Muscle of leg (tissue), 11 donors: ENCODE results near the gene CDC42EP5. TPM values are rescaled to one million over a fixed set of nuclear protein-coding genes. Genes with fewer than 3 reads are reported as not detected.
A peak's percentile ranks its signal among the peaks of the same experiment; 100 is the strongest.

Source experiments
- DNase-seq: peaks from one replicate; pipeline ENCODE4 v3.0.0; 2013
- H3K27ac ChIP-seq: one replicate; pipeline ENCODE4 v1.5.1; 2013; ENCODE audit warnings: mild to moderate bottlenecking, low read length, control low read depth
- H3K27me3 ChIP-seq: one replicate; pipeline ENCODE4 v1.6.1; 2013; ENCODE audit warnings: low read length; ENCODE audit not compliant: control insufficient read depth, insufficient read depth
- H3K36me3 ChIP-seq: one replicate; pipeline ENCODE4 v1.6.1; 2013; ENCODE audit warnings: low read length; ENCODE audit not compliant: control insufficient read depth, insufficient read depth
- H3K4me1 ChIP-seq: one replicate; pipeline ENCODE4 v1.6.1; 2013; ENCODE audit warnings: low read length; ENCODE audit not compliant: control insufficient read depth, insufficient read depth
- H3K4me3 ChIP-seq: one replicate; pipeline ENCODE4 v1.5.1; 2013; ENCODE audit warnings: low read length, control low read depth
- H3K9me3 ChIP-seq: replicated peaks from 2 replicates; pipeline ENCODE4 v1.6.1; 2013; ENCODE audit warnings: low read depth, low read length; ENCODE audit not compliant: control insufficient read depth
- WGBS: methylation state at CpG from one replicate; pipeline ENCODE4 v1.1.5; 2013; ENCODE audit warnings: missing lambda C conversion rate; ENCODE audit not compliant: insufficient coverage; 5-methylcytosine and 5-hydroxymethylcytosine counted together
- polyA plus RNA-seq, 8 donors: library from polyadenylated mRNA; unstranded; fragments of 120-200 nt; gene quantifications; one replicate each; pipeline versions ENCODE4 v1.2.1 to v1.2.3, GENCODE V29; 2013; ENCODE audit warnings: inconsistent platforms in 1 of 8, low replicate concordance in 1 of 8; ENCODE audit not compliant: insufficient read length in 8 of 8, insufficient read depth in 1 of 8
- total RNA-seq: library from RNA; stranded (reverse); fragments of 120-200 nt; gene quantifications from one replicate; pipeline ENCODE4 v1.2.4, GENCODE V29; 2013

The CDC42EP5 gene
- total and polyA plus RNA-seq, 9 donors, result 33.4 to 65.7 (median 42.6) TPM

DNA sequence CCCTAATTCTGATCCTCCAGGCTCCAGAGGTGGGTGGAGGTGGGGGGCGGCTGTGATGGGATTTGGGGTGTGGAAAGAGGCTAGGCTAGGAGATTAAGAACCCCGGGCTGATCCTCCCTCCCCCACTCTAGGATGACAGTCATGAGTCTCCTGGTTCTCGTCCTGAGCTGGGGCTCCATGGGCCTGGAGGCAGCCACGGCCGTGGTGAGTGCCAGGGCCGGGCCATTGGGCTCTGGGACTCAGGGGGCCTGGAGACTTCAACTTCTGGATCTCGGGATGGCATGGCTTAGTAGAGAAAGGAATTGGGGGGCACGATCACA lies 44.0 kb downstream of the CDC42EP5 start:
- H3K36me3 ChIP-seq, result no peaks in the 10 kb centered on the region
- H3K27me3 ChIP-seq, result peaks cover 34% of the 10 kb centered on the region
- DNase-seq, result no peak
- no peak overlapping the region for H3K4me3 ChIP-seq
- 31% methylated on average over 5 of the region's 8 CpGs for WGBS
- H3K9me3 ChIP-seq, result no peaks in the 10 kb centered on the region
- peaks cover 15% of the 10 kb centered on the region for H3K4me1 ChIP-seq
- H3K27ac ChIP-seq, result no peak overlapping the region

DNA sequence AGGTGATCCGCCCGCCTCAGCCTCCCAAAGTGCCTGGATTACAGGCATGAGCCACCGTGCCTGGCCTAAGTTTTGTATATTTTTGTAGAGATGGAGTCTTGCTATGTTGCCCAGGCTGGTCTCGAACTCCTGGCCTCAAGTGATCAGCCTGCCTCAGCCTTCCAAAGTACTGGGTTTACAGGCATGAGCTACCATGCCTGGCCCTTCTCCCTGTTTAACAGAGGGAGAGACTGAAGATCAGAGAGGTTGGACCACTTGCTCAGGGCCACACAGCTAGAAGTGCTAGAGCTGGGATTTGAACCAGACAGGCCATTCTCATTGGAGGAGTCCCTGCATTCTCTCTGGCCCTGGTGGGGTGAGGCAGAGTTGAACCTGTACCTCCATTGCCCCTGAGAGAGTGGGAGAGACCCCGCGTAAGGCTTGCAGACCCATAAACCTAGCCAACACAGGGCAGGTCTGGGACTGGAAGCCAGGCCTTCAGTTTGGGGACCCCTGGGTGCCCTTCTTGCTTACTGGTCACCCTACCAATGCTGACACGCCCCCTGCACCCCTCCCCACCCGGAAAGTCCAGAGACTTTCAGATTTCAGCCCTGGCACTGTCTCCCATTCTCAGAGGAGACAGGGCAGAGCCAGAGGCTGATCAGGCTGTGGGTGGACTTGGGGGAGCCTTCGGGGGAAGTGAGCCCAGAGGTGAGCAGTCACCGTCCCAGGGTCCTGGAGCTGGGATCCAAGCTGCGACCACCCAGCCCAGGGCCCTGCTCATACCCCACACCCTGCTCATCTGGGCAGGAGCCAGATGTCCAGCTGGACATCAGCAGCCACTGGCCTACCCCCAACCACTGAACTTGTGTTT lies 44.5 kb downstream of the CDC42EP5 start:
- Histone ChIP-seq H3K27ac (no peak overlapping the region), H3K27me3 (peaks cover 30% of the 10 kb centered on the region), H3K9me3 (no peaks in the 10 kb centered on the region), H3K4me3 (no peak overlapping the region), H3K4me1 (peaks cover 15% of the 10 kb centered on the region), H3K36me3 (no peaks in the 10 kb centered on the region)
- WGBS, result 81% methylated on average over 6 of the region's 11 CpGs
- no peak for DNase-seq

DNA sequence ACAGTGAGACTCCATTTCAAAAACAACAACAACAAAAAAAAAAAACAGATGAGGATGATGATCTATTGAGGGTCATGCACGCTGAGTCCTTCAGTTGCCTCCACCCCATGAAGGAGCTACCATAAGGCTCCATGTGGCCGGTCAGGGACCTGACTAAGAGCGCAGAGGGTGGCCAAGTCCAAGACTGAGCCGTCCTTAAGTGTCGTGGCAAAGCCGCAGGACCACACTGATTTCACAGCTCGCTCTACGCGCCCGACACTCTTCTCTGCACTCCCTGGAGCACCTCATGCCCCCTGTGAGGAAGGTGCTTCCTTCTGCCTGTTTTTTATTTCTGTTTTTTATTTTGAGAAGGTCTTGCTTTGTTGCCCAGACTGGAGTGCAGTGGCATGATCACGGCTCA lies 45.5 kb downstream of the CDC42EP5 start:
- H3K4me1 ChIP-seq, result peaks cover 15% of the 10 kb centered on the region
- H3K27ac ChIP-seq, result no peak overlapping the region
- DNase-seq, result no peak
- H3K36me3 ChIP-seq, result no peaks in the 10 kb centered on the region
- peaks cover 26% of the 10 kb centered on the region for H3K27me3 ChIP-seq
- no peak overlapping the region for H3K4me3 ChIP-seq
- H3K9me3 ChIP-seq, result no peaks in the 10 kb centered on the region
- 86% methylated on average over 6 of the region's 11 CpGs for WGBS

DNA sequence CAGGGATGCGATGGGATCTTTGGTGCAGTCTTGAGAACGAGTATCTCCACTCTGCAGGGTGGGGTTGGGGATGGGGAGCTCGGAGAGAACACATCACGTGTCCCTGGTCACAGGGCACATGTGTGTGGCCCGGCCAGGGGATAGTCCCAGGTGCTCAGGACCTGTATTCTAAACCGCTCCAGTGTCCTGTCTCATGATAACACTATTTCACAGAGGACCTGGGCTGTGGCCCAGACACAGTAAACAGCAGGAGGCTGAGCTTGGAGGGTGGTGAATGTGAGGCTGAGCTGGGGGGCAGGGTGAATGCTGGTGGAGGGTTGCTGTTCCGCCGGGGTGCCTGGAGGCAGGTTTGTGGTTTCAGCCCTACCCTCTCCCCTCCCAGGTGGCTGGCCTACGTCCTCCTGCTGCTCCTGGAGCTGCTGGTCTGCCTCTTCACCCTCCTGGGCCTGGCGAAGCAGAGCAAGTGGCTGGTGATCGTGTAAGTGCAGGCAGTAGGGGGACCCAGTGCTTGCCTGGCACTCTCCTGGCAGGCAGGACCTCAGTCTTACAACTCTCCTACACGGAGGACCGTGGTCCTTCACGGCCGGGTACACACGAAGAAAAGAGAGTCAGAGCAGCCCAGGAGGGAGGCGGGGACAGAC lies 46.7 kb downstream of the CDC42EP5 start:
- H3K4me3 ChIP-seq, result no peak overlapping the region
- DNase-seq, result no peak
- no peak overlapping the region for H3K27ac ChIP-seq
- WGBS, result 74% methylated on average over 8 of the region's 17 CpGs
- peaks cover 15% of the 10 kb centered on the region for H3K4me1 ChIP-seq
- no peaks in the 10 kb centered on the region for H3K36me3 ChIP-seq
- no peaks in the 10 kb centered on the region for H3K9me3 ChIP-seq
- peaks cover 30% of the 10 kb centered on the region for H3K27me3 ChIP-seq

DNA sequence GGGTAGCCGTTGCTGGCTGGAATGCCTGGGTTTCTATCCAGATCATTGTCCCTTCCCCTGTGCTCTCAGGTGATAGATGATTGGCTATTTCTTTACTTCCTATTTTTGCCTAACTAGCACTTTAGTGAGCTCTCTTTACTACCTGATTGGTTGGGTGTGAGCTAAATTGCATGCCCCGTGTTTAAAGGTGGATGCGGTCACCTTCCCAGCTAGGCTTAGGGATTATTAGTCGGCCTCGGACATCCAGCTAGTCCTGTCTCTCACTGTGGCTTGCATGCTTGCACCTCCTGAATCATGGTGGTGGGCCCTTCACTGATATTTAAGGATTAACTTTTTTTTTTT lies 47.7 kb downstream of the CDC42EP5 start:
- Histone ChIP-seq H3K36me3 (no peaks in the 10 kb centered on the region), H3K27ac (no peak overlapping the region), H3K27me3 (peaks cover 36% of the 10 kb centered on the region), H3K9me3 (no peaks in the 10 kb centered on the region), H3K4me3 (no peak overlapping the region), H3K4me1 (peaks cover 12% of the 10 kb centered on the region)
- 63% methylated on average over 4 of the region's 5 CpGs for WGBS
- DNase-seq, result no peak

DNA sequence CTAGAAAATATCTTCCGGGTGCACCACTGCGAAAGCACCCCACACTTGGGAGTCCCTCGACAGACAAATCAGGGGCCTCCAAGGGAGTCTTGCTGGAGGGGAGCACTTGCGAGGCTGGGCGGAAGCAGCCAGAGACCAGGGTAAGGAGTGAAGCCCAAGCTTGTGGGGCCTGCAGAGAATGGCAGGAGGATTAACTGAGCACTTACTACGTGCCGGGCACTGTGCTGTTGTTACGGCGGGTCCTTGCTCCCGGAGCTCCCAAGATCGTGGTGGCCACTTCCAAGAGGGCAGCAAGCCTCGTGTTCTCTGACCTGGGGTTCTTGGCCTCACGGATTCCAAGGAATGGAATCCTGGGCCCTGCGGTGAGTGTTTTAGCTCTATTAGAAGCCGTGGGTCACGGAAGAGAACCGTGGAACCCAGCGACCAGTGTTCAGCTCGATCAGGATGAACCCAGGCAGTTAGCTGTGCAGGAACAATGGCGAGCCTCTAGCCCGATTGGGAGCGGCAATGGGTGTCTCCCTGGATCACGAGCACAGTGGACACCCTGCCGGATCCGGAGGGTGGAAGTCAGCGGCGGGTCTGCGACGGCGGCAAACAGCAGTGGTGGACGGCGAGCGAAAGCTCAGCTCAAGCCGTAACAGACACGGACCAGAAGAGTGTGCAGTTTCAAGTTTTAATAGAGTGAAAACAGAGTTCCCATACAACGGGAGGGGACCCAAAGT lies 48.3 kb downstream of the CDC42EP5 start:
- 84% methylated on average over 35 of the region's 36 CpGs for WGBS
- no peak for DNase-seq
- Histone ChIP-seq H3K9me3 (no peaks in the 10 kb centered on the region), H3K4me3 (no peak overlapping the region), H3K36me3 (no peaks in the 10 kb centered on the region), H3K4me1 (peaks cover 13% of the 10 kb centered on the region), H3K27me3 (peaks cover 36% of the 10 kb centered on the region), H3K27ac (no peak overlapping the region)

DNA sequence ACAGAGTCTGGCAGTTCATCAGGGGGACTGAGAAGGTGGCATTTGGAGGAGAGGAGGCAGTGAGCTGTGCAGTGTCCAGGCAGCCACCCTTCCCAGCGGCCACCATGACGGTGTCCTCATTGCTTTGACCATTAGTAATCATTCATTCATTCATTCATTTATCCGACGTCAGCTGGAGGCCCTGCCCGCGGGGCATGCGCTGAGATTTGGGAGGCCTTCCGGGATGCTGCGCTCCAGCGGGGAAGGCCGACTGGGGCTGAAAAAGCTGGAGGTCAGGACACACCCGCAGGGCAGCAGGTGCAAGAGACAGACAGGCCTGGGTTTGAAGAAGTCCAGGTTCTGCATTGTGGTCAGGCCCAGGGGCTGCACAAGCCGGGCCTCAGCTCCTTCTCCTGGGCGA lies 48.9 kb downstream of the CDC42EP5 start:
- Histone ChIP-seq H3K4me1 (peaks cover 15% of the 10 kb centered on the region), H3K27ac (no peak overlapping the region), H3K36me3 (no peaks in the 10 kb centered on the region), H3K27me3 (peaks cover 33% of the 10 kb centered on the region), H3K9me3 (no peaks in the 10 kb centered on the region), H3K4me3 (no peak overlapping the region)
- no peak for DNase-seq
- 88% methylated on average over 11 of the region's 14 CpGs for WGBS

DNA sequence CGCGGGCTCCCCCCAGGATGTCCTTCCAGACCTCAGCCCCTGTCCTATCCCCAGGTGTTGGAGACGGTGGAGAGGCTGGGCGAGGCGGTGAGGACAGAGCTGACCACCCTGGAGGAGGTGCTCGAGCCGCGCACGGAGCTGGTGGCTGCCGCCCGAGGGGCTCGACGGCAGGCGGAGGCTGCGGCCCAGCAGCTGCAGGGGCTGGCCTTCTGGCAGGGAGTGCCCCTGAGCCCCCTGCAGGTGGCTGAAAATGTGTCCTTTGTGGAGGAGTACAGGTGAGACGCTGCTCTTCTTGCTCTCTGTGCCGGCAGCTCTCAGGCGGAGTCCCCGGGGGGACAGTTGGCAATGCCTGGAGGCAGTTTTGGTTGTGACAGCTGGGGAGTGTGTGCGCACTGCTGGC lies 51.0 kb downstream of the CDC42EP5 start:
- DNase-seq, result no peak
- peaks cover 21% of the 10 kb centered on the region for H3K4me1 ChIP-seq
- no peaks in the 10 kb centered on the region for H3K36me3 ChIP-seq
- H3K9me3 ChIP-seq, result no peaks in the 10 kb centered on the region
- H3K4me3 ChIP-seq, result no peak overlapping the region
- H3K27me3 ChIP-seq, result peaks cover 35% of the 10 kb centered on the region
- 30% methylated on average over 11 of the region's 20 CpGs for WGBS
- H3K27ac ChIP-seq, result no peak overlapping the region

DNA sequence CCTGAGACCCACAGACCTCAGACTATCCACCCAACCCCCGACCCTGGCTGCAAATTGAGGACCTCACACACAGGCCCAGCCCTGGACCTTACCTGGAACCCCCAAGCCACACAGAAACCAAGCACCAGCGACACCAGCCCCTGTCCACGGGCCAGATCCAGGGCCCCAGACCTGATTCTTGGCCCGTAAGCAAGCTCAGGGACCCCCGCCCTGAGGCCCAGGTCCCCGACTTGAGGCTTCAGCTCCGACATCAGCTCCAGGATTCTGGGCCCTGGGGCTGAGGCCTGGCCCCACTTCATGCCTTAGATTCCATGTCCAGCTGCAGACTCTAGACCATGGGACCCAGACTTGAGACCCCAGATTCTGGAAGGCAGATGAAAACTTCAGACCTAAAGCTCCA lies 51.6 kb downstream of the CDC42EP5 start:
- WGBS, result 44% methylated on average over 7 of the region's 7 CpGs
- no peak for DNase-seq
- H3K9me3 ChIP-seq, result no peaks in the 10 kb centered on the region
- peaks cover 21% of the 10 kb centered on the region for H3K4me1 ChIP-seq
- no peaks in the 10 kb centered on the region for H3K36me3 ChIP-seq
- H3K27ac ChIP-seq, result peak overlapping the region; percentile 62
- peaks cover 41% of the 10 kb centered on the region for H3K27me3 ChIP-seq
- no peak overlapping the region for H3K4me3 ChIP-seq

DNA sequence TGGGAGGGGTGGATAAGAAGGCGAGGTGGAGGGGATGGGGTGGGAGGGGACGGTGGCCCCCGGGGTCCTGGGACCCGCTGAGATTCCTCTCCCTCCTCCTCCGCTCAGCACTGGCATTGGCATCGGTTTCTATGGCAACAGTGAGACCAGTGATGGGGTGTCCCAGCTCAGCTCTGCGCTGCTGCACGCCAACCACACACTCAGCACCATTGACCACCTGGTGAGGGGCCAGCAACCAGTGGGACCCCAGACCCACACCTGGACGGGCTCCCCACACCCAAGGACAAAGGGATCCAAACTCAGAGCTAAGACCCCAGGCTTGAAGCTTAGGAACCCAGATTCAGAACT lies 52.0 kb downstream of the CDC42EP5 start:
- Histone ChIP-seq H3K27ac (no peak overlapping the region), H3K9me3 (no peaks in the 10 kb centered on the region), H3K4me3 (no peak overlapping the region), H3K27me3 (peaks cover 45% of the 10 kb centered on the region), H3K4me1 (peaks cover 21% of the 10 kb centered on the region), H3K36me3 (no peaks in the 10 kb centered on the region)
- WGBS, result 42% methylated on average over 5 of the region's 9 CpGs
- DNase-seq, result no peak
